HG03066 (cell line): Measurements from ENCODE around the gene GLYATL1B.
A peak's percentile ranks its signal among the peaks of the same experiment; 100 is the strongest.

Experiments
- ATAC-seq: cut with Tn5 transposase; IDR thresholded peaks from one replicate; pipeline ENCODE4 v1.9.1; 2021; ENCODE audit warnings: low read depth; ENCODE audit not compliant: unreplicated experiment

Gene GLYATL1B

DNA sequence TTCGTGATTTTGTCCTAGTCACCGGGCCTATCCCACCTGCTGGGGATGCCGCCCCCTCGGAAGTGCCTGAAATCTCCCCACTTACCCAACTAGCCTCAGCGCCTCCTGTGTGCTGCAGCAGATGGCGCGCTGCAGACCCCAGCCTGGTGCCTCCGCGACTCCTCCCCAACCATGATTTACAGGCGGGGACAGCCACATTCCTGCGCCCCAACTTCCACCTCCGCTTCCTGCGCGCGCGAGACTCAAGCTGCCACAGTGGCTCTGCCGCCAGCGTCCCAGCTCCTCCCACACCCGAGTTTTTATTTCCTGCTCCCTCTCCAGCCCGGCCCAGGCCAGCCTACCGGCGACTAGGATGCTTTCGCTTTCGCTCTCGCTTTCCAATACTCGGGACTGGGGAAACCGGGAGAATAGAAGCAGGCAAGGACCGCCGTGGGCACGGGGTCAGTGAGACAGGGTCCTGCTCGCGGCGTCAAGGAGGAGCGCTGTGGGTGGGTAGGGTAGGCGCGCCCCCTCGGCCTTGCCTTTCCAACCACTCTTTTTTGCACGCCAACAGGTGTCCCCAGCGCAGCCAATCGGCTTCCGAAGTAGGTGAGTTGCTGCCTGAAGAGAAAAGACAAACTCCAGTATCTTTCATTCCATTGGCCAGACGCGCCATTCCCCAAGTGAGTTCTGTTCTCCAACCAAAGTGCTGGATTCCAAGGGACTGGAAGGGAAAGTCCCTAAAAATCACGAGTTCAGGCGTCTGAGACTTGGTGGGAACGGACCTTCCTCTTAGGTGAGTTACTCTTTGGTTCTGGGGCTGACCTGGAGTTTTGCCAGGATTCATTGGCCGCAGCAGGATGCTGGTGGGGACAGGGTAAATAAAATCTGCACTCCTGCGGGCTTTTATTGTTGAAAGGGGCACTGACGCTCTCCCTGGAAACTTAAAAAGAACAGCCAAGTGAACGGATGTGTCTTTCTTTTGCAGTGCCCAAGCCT is 56.7 kb downstream of the GLYATL1B start, which contains the start of gene FAM111A:
FAM111A (plus strand) TSS at position 327 of the 978 bp plus-strand sequence. CDS start 6,017 bp downstream, outside the sequence.
- peak; percentile 55 for ATAC-seq

DNA sequence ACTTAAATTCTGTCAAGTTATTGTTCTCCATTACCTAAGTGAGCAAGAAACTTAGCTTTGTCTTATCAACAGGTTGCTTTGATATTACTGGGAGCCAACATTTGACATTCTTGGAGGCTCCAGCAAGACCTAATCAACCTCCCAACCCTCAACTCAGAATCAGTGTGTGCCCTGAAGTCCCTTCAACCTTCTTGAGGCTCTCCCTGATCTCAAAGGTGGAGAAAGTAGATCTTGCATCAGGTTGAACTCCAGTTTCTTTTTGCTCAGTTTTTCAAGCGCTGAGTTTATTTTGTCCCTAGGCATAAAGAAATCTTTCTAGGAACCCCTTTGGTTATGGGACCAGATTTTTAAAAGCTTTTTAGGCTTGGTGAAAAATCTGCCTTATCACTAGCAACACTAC is 58.0 kb downstream of the GLYATL1B start:
- no peak for ATAC-seq
